Measurements from ENCODE around the gene TMEM98. TPM values are rescaled to one million over a fixed set of nuclear protein-coding genes. Genes with fewer than 3 reads are reported as not detected.
"Not testable (repeated sequence)": the region's sequence is repeated elsewhere in the genome, so short reads cannot be mapped to it uniquely, and the experiment has no call there.

Gene TMEM98
- total RNA-seq, 1 donor from 2014 or later = 133 TPM

- H3K27ac Mint-ChIP-seq (ENCODE audit: unreplicated experiment) = no peak overlapping the region
- H3K9me3 Mint-ChIP-seq = peaks cover 7% of the 10 kb centered on the region
- no peaks in the 10 kb centered on the region for H3K36me3 Mint-ChIP-seq (ENCODE audit: low read depth)
- H3K27me3 Mint-ChIP-seq (ENCODE audit: low read depth) = peaks cover 9% of the 10 kb centered on the region
- H3K4me3 Mint-ChIP-seq = no peak overlapping the region
- TF ChIP-seq, protein P1, sequence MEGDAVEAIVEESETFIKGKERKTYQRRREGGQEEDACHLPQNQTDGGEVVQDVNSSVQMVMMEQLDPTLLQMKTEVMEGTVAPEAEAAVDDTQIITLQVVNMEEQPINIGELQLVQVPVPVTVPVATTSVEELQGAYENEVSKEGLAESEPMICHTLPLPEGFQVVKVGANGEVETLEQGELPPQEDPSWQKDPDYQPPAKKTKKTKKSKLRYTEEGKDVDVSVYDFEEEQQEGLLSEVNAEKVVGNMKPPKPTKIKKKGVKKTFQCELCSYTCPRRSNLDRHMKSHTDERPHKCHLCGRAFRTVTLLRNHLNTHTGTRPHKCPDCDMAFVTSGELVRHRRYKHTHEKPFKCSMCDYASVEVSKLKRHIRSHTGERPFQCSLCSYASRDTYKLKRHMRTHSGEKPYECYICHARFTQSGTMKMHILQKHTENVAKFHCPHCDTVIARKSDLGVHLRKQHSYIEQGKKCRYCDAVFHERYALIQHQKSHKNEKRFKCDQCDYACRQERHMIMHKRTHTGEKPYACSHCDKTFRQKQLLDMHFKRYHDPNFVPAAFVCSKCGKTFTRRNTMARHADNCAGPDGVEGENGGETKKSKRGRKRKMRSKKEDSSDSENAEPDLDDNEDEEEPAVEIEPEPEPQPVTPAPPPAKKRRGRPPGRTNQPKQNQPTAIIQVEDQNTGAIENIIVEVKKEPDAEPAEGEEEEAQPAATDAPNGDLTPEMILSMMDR (conservative IDR thresholded peaks at IDR 0.05) = no peak
- DNase-seq (ENCODE audit: low read depth, low spot score) = no peak
- H3K4me1 Mint-ChIP-seq = no peaks in the 10 kb centered on the region
Measured at GRCh38 chr17:32976131-32976530, 48.2 kb downstream of the TMEM98 start.

- Mint-ChIP-seq H3K4me3 (no peak overlapping the region), H3K9me3 (peaks cover 5% of the 10 kb centered on the region), H3K4me1 (no peaks in the 10 kb centered on the region), H3K27ac (ENCODE audit: unreplicated experiment) (no peak overlapping the region), H3K36me3 (ENCODE audit: low read depth) (no peaks in the 10 kb centered on the region), H3K27me3 (ENCODE audit: low read depth) (peaks cover 9% of the 10 kb centered on the region)
- no peak for DNase-seq (ENCODE audit: low read depth, low spot score)
- TF ChIP-seq, protein P1 (conservative IDR thresholded peaks at IDR 0.05) = no peak
Measured at GRCh38 chr17:32976605-32977004, 48.7 kb downstream of the TMEM98 start.

DNA sequence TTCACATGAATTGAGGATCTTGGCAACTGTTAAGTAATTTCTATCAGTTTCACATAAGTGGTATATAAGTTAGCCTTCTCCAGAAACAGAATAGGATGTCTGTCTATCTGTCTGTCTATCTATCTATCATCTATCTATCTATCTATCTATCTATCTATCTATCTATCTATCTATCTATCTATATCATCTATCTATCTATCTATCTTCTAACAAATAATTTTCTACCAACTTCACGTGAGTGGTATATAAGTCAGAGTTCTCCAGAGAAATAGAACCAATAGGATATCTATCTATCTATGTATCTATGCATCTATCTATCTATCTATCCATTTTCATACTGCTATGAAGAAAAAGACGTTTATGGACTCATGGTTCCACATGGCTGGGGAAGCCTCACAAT, 52.3 kb downstream of the TMEM98 start:
- Mint-ChIP-seq H3K9me3 (peaks cover 8% of the 10 kb centered on the region), H3K36me3 (ENCODE audit: low read depth) (no peaks in the 10 kb centered on the region), H3K27ac (ENCODE audit: unreplicated experiment) (no peak overlapping the region), H3K27me3 (ENCODE audit: low read depth) (peaks cover 13% of the 10 kb centered on the region), H3K4me3 (no peak overlapping the region), H3K4me1 (no peaks in the 10 kb centered on the region)
- DNase-seq (ENCODE audit: low read depth, low spot score) = no peak
- TF ChIP-seq, protein P1 (conservative IDR thresholded peaks at IDR 0.05) = no peak

- H3K9me3 Mint-ChIP-seq; H3K4me3 Mint-ChIP-seq; H3K27ac Mint-ChIP-seq (ENCODE audit: unreplicated experiment); DNase-seq (ENCODE audit: low read depth, low spot score); H3K36me3 Mint-ChIP-seq (ENCODE audit: low read depth); H3K4me1 Mint-ChIP-seq: not testable (repeated sequence)
- H3K27me3 Mint-ChIP-seq (ENCODE audit: low read depth) = peaks cover 15% of the 10 kb centered on the region
Measured at GRCh38 chr17:32981611-32982010, 53.7 kb downstream of the TMEM98 start.

GRCh38 chr17:32985050-32985756, 57.2 kb downstream of the TMEM98 start:
- no peak overlapping the region for H3K27ac Mint-ChIP-seq (ENCODE audit: unreplicated experiment)
- TF ChIP-seq, protein P1 (conservative IDR thresholded peaks at IDR 0.05) = no peak
- no peaks in the 10 kb centered on the region for H3K4me1 Mint-ChIP-seq
- no peak overlapping the region for H3K4me3 Mint-ChIP-seq
- H3K36me3 Mint-ChIP-seq (ENCODE audit: low read depth) = peaks cover 6% of the 10 kb centered on the region
- peaks cover 19% of the 10 kb centered on the region for H3K9me3 Mint-ChIP-seq
- DNase-seq (ENCODE audit: low read depth, low spot score) = no peak
- H3K27me3 Mint-ChIP-seq (ENCODE audit: low read depth) = peaks cover 15% of the 10 kb centered on the region

- H3K4me3 Mint-ChIP-seq; H3K27ac Mint-ChIP-seq (ENCODE audit: unreplicated experiment); H3K36me3 Mint-ChIP-seq (ENCODE audit: low read depth); H3K4me1 Mint-ChIP-seq; DNase-seq (ENCODE audit: low read depth, low spot score): not testable (repeated sequence)
- peaks cover 12% of the 10 kb centered on the region for H3K27me3 Mint-ChIP-seq (ENCODE audit: low read depth)
- peaks cover 11% of the 10 kb centered on the region for H3K9me3 Mint-ChIP-seq
Measured at GRCh38 chr17:32987453-32987805, 59.5 kb downstream of the TMEM98 start.

DNA sequence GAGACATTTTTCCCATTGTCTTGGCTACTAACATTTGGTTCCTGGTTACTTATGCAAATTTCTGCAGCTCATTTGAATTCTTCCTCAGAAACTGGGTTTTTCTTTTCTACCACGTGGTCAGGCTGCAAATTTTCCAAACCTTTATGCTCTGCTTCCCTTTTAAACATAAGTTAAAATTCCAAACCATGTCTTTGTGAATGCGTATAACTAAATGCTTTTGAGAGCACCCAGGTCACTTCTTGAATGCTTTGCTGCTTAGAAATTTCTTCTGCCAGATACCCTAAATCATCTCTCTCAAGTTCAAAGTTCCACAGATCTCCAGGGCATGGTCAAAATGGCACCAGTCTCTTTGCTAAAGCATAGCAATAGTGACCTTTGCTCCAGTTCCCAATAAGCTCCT, 59.9 kb downstream of the TMEM98 start:
- peaks cover 12% of the 10 kb centered on the region for H3K27me3 Mint-ChIP-seq (ENCODE audit: low read depth)
- H3K4me3 Mint-ChIP-seq; DNase-seq (ENCODE audit: low read depth, low spot score); H3K27ac Mint-ChIP-seq (ENCODE audit: unreplicated experiment); H3K36me3 Mint-ChIP-seq (ENCODE audit: low read depth); H3K4me1 Mint-ChIP-seq: not testable (repeated sequence)
- H3K9me3 Mint-ChIP-seq = peaks cover 11% of the 10 kb centered on the region

Data from neural crest cell (in vitro differentiated cells).